Stimulated activated CD8-positive, alpha-beta memory T cell treated with anti-CD3 and anti-CD28 coated beads, Interleukin-15, amount 100 ng/mL, for 1 hour (primary cell): ENCODE results near the gene IL3RA.
"Not testable (repeated sequence)": the region's sequence is repeated elsewhere in the genome, so short reads cannot be mapped to it uniquely, and the experiment has no call there.

ENCODE experiments used
- DNase-seq: peaks from one replicate; pipeline ENCODE4 v3.0.0-alpha.2; 2020; ENCODE audit warnings: low read depth

Gene IL3RA

DNA sequence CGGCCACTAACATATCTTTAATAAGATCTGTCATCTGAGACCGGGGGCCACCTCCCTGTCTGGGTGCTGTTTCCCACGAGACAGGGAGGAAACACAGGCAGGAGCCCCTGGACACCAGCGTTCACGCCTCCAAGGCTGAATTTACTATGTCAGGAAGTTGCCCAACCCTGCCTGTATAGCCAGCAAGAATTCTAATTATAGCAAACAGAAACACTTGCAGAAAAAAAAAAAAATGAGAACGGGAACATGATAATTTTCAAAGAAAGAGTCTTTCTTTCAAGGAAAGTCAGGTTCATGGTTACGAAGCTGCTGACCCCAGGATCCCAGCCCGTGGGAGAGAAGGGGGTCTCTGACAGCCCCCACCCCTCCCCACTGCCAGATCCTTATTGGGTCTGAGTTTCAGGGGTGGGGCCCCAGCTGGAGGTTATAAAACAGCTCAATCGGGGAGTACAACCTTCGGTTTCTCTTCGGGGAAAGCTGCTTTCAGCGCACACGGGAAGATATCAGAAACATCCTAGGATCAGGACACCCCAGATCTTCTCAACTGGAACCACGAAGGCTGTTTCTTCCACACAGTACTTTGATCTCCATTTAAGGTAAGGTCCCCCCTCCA, at the start of gene IL3RA:
Gene IL3RA, plus strand, starts transcription at position 455 of the 613 bp plus-strand sequence. CDS start 4,981 bp downstream, outside the sequence.
- DNase-seq: no peak

GRCh38 chrX:1289535-1289934, 47.0 kb upstream of the IL3RA start:
- no peak for DNase-seq

DNA sequence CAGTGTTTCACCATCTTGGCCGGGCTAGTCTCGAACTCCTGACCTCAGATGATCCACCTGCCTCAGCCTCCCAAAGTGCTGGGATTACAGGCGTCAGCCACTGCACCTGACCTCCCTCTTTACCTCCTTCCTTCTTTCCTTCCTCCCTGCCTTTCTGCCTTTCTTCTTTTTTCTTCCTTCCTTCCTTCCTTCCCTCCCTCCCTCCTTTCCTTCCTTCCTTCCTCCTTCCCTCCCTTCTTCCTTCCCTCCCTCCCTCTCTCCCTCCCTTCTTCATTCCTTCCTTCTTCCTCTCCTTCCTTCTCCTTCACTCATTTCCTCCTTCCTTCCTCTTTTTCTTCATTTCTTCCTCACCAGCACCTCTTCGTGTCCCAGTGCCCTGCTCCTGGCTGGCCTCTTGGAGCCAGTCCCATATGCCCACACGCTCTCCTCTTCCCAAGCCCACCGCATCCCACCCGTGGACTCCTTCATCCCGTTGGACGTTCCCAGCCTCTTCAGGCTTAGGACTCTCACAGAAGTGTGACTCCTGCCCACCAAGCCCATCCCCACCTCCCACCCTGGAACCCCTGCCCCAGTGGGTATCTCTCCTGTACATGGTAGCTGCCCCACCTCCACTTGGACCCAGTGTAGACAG, 45.4 kb upstream of the IL3RA start:
- no peak for DNase-seq

- DNase-seq: no peak
These were observed 43.9 kb upstream of the IL3RA start for GRCh38 chrX:1292575-1293290.

- DNase-seq: no peak
These were observed 42.1 kb upstream of the IL3RA start for GRCh38 chrX:1294301-1295067.

GRCh38 chrX:1295550-1295949, 41.0 kb upstream of the IL3RA start:
- DNase-seq: no peak

GRCh38 chrX:1297591-1297990, 39.0 kb upstream of the IL3RA start:
- DNase-seq: not testable (repeated sequence)

DNA sequence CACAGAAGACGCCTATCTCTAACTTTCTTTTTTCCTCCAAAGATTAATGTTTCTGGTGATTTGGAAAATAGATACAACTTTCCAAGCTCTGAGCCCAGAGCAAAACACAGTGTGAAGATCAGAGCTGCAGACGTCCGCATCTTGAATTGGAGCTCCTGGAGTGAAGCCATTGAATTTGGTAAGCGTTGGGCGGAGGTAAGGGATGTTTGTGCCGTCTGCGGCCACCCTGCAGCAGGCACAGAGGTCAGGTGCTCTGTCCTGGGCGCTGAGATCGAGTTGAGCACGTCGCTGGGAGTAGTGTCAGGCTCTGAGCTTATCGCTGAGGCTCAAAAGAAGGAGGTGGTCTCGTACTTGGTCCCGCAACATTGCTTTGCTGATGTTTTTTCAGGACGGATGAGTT, 36.1 kb upstream of the IL3RA start:
- no peak for DNase-seq

GRCh38 chrX:1305411-1305810, 31.2 kb upstream of the IL3RA start:
- no peak for DNase-seq

DNA sequence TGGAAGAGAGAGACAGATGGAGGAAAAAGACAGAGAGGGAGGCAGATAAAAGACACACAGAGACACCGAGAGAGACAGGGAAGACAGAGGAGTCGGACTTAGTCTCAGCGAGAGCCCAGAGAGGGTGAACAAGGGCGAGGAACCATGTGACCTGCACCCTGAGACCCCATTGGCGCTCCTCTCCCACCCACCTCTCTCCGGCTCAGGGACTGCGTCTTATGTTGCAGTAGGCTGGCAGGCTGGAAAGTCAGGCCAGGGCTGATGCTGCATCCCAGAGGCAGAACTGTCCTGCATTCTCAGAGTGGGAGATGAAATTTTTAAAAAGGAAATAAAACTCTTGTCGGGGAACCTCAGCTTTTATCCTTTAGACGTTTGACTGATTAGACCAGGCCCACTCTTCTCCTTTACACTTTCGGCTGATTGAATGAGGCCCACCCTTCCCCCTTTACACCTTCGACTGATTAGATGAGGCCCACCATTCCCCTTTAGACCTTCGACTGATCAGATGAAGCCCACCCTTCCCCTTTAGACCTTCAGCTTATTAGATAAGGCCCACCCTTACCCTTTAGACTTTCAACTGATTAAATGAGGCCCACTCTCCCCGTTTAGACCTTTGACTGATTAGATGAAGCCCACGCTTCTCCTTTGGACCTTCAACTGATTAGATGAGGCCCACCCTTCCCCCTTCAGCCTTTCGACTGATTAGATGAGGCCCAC, 29.5 kb upstream of the IL3RA start:
- DNase-seq: no peak

DNA sequence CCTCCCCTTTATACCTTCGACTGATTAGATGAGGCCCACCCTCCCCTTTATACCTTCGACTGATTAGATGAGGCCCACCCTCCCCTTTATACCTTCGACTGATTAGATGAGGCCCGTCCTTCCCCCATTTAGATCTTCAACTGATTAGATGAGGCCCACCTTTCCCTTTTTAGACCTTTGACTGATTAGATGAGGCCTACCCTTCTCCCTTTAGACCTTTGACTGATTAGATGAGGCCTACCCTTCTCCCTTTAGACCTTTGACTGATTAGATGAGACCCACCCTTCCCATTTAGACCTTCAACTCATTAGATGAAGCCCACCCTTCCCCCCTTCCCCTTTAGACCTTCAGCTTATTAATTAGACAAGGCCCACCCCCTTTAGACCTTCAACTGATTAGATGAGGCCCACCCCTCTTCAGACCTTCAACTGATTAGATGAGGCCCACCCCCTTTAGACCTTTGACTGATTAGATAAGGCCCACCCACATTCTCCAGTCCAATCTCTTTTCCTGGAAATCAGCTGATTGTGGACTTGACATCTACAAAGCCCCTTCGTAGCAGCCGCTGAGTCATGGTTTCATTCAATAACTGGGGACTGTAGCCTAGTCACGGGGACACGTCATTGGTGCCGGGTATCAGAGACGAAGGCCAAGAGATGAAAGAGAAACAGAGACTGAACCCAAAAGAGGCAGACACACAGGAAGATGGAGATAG, 28.8 kb upstream of the IL3RA start:
- no peak for DNase-seq

DNA sequence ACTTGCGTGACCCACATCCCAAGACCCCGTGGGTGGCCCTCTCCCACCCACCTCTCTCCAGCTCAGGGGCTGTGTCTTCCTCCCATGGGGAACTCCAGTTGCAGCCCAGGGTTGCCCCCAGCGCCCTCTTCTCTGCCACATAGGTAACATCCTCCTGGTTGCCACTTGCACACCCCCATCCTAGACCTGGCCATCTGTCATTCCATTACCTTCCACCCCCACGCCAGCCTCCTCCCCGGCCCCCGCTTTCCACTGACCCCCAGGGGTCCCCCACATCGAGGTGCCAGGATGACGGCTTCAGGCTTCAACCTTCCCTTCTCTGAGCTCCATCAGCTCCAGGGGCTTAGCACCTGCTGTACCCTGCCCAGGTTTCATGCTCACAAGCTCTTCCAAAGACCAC, 28.1 kb upstream of the IL3RA start:
- DNase-seq: no peak

DNA sequence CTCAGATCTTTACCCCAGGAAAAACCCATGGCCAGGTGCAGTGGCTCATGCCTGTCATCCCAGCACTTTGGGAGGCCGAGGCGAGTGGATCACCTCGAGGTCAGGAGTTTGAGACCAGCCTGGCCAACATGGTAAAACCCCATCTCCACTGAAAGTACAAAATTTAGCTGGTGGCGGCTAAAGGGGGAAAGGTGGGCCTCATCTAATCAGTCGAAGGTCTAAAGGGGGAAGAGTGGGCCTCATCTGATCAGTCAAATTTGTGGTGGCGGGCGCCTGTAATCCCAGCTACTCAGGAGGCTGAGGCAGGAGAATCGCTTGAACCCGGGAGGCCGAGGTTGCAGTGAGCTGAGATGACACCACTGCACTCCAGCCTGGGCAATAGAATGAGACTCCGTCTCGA, 27.7 kb upstream of the IL3RA start:
- not testable (repeated sequence) for DNase-seq

DNA sequence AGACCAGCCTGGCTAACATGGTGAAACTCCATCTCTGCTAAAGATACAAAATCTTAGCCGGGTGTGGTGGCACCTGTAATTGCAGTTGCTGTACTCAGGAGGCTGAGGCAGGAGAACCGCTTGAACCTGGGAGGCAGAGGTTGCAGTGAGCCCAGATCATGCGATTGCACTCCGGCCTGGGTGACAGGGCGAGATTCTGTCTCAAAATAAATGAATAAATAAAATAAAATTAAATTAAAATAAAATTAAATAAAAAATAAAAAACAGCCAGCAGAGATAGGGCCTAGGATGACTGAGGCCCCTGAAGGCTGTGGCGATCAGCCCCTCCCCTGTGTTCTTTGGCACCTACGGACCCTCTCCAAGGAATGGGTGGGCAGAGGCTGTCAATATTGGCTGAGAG, 22.8 kb upstream of the IL3RA start:
- no peak for DNase-seq

DNA sequence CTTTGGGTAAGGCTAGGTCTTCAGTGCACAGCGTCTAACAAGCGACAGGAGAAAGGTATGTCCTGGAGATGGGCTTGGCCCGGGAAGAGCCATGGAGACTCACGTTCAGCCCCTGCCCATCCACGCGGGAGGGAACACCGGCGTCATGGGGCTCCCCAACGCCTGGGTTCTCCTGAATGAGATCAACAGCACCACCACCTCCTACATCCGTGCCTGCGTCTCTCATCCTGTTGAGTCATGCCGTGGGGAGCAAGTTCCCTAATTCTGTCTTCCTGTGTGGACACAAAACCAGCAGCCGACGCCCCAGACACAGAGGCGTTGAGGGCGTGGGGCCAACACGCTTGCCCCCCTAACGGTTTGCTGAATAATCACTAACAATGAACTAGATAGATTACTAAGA, 20.1 kb upstream of the IL3RA start:
- DNase-seq: no peak

- no peak for DNase-seq
These were observed 14.9 kb upstream of the IL3RA start for GRCh38 chrX:1321674-1322073.

DNA sequence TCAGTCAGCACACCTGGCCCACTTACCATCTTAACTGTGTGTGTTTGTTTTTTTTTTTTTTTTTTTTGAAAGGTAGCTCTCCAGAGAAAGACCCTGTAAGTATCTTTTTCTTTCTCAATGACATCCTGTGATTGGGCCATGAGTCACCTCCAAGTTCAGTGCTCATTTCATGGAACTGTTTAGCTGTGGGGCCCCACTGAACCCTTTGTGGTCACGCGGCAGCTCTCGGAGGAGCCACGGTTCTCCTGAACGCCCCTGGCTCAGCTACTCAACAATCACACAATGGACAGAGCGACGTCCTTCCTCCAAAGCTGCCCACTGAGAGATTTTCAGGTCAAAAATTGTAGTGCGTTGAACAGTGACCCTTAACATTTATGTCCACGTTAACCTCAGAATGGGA, 14.2 kb upstream of the IL3RA start:
- DNase-seq: no peak

- peak; percentile 24 for DNase-seq
These were observed 13.3 kb upstream of the IL3RA start for GRCh38 chrX:1323315-1323714.

GRCh38 chrX:1325515-1326116, 11.0 kb upstream of the IL3RA start:
- DNase-seq: no peak

DNA sequence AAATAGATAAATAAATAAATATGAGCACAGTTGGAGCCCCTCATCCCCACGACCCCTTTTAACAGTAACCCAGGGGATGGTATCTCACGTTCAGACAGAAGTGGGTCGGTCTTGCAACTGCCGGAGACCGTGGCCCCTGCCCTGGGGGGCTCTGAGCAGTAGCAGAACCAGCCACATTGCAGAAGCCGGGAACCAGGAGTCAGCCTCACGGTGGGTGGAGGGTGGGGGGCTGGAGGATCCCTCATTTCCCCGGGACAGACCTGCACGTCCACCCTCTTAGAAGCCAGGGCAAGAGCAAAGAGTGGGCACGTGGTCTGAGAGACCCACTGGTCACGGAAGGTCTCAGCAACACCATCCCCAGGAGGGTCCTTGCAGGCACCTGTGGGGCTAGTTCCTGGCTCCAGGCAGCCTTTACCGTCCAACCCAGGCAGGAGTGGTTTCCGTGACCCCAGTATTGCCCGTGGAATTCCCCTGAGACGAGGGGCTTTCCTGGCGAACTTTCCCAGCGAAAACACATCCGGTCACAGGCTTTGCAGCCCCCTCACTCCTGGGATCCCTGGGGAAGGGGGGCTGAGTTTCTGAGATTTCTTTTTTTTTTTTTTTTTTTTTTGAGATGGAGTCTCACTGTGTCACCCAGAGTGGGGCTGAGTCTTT, 8.8 kb upstream of the IL3RA start:
- no peak for DNase-seq
